GM12878 (cell line): ENCODE measurements around the gene POLR2I.

Experiments
- CHD4 ChIP-seq: fragments of 200-600 bp; sonication (generic); IDR thresholded peaks from 2 replicates; pipeline ENCODE4 v1.6.1; 2016; ENCODE audit warnings: mild to moderate bottlenecking
- ZNF207 ChIP-seq: fragments of 450-650 bp; IDR thresholded peaks from 2 replicates; pipeline ENCODE4 v1.6.1; 2014; ENCODE audit warnings: antibody characterized with exemption, mild to moderate bottlenecking, borderline replicate concordance

- TF ChIP-seq ZNF207 (no peak), CHD4 (no peak)
Observed at GRCh38 chr19:36153126-36153525, 38.5 kb upstream of the POLR2I start.
